ENCODE results near the gene ATG3. TPM values are rescaled to one million over a fixed set of nuclear protein-coding genes. Genes with fewer than 3 reads are reported as not detected.
"Not testable (repeated sequence)": the region's sequence is repeated elsewhere in the genome, so short reads cannot be mapped to it uniquely, and the experiment has no call there.

The ATG3 gene
- total and polyA plus RNA-seq, 4 donors = 44.9 to 82.8 (median 50.4) TPM

DNA sequence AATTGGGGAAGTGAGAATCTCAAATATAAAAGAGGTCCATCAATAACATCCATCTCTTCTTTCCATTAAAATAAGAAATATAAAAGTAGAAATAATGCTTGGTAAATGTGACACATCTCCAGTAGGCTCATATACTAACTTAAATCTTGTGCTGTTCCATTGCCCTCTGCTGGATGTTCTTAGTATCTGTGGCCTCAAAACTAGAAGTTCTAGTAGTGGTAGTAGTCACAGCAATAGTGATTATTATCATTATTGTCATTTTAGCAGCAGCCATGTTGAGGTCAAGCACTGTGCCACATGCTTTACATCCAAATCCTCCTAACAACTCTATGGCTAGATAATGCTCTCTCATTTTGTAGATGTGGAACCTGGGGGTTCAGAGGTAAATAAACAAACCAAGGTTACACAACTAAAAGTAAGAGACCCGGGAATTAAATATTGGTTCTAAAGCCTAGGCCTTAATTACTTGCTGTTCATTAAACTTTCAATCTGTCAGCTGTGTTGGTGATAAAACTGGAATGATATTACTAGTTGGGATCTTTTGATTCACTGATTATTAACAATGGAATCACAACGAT lies 42.2 kb downstream of the ATG3 start:
- intact Hi-C loops (cut with DNase I) = loop anchor here (1.0 to 5.0 kb wide), 3 partner anchors 187 to 226 kb away; partner anchors contain the start of gene CD200 (in 1 of the 2)
- H3K36me3 ChIP-seq (ENCODE audit: control insufficient read depth in 1 of 2, insufficient read depth in 2 of 2, low read length in 1 of 2) = peaks cover 0 to 2% of the 10 kb centered on the region in 2 donors
- no peaks in the 10 kb centered on the region for H3K4me1 ChIP-seq (ENCODE audit: control insufficient read depth in 1 of 2, insufficient read depth in 2 of 2, low read length in 2 of 2)
- DNase-seq = no peak
- peak; percentile 88 for ATAC-seq (ENCODE audit: low FRiP score)
- H3K27ac ChIP-seq (ENCODE audit: low read depth in 1 of 2, low read length in 2 of 2) = no peak overlapping the region
- H3K9me3 ChIP-seq (ENCODE audit: control insufficient read depth, low read length) = no peaks in the 10 kb centered on the region
- 64 to 80% methylated on average over 2 of the region's 2 CpGs for WGBS, 2 donors
- no peaks in the 10 kb centered on the region for H3K27me3 ChIP-seq (ENCODE audit: control insufficient read depth in 1 of 2, insufficient read depth in 2 of 2, low read length in 1 of 2)
- H3K4me3 ChIP-seq (ENCODE audit: low read length in 2 of 2) = no peak overlapping the region

DNA sequence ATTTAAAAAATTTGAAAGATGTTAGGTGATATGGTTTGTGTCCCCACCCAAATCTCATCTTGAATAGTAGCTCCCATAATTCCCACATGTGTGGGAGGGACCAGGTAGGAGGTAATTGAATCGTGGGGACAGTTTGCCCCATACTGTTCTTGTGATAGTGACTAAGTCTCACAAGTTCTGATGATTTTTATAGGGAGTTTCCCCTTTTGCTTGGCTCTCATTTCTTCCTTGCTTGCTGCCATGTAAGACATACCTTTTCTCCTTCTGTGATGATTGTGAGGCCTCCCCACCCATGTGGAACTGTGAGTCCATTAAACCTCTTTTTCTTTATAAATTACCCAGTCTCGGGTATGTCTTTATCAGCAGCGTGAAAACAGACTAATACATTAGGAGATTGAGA lies 42.8 kb downstream of the ATG3 start:
- 60 to 61% methylated on average over 3 of the region's 3 CpGs for WGBS, 2 donors
- not testable (repeated sequence) for H3K4me3 ChIP-seq (ENCODE audit: low read length in 2 of 2); H3K9me3 ChIP-seq (ENCODE audit: control insufficient read depth, low read length); H3K36me3 ChIP-seq (ENCODE audit: control insufficient read depth in 1 of 2, insufficient read depth in 2 of 2, low read length in 1 of 2); H3K27me3 ChIP-seq (ENCODE audit: control insufficient read depth in 1 of 2, insufficient read depth in 2 of 2, low read length in 1 of 2); ATAC-seq (ENCODE audit: low FRiP score); H3K4me1 ChIP-seq (ENCODE audit: control insufficient read depth in 1 of 2, insufficient read depth in 2 of 2, low read length in 2 of 2); DNase-seq; H3K27ac ChIP-seq (ENCODE audit: low read depth in 1 of 2, low read length in 2 of 2)
- intact Hi-C loops (cut with DNase I) = loop anchor here (1.0 to 5.0 kb wide), 3 partner anchors 187 to 226 kb away; partner anchors contain the start of gene CD200 (in 1 of the 2)

DNA sequence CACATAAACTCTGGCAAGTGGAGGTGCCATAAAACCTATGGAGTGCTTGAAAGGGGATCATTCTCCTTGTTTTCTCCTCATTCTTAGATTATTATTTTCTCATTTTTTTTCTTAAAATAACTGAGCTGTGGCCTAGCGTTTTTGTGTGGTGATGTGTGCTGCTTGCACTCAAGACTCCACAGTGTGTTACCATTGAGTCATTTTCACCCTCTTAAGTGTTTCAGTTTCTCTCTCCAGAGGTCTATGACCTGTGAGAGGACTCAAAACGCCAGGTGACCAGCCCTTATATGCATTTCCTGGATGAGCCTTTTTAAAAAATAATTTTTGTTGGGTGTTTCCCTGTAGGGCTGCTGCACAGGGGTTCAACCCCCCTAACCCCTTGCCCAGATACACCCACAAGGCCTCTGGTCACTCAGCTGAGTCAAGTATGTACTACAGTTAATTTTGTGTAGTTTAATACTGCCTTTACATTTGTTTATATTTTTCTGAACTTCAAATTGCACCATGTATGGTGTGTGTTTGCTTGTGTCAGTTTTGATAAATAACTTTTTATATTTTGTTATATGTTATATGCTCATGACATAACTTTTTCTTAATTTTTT lies 47.1 kb downstream of the ATG3 start:
- Histone ChIP-seq H3K9me3 (ENCODE audit: control insufficient read depth, low read length) (no peaks in the 10 kb centered on the region), H3K27ac (ENCODE audit: low read depth in 1 of 2, low read length in 2 of 2) (no peak overlapping the region), H3K4me1 (ENCODE audit: control insufficient read depth in 1 of 2, insufficient read depth in 2 of 2, low read length in 2 of 2) (no peaks in the 10 kb centered on the region), H3K4me3 (ENCODE audit: low read length in 2 of 2) (no peak overlapping the region), H3K36me3 (ENCODE audit: control insufficient read depth in 1 of 2, insufficient read depth in 2 of 2, low read length in 1 of 2) (no peaks in the 10 kb centered on the region), H3K27me3 (ENCODE audit: control insufficient read depth in 1 of 2, insufficient read depth in 2 of 2, low read length in 1 of 2) (no peaks in the 10 kb centered on the region)
- DNase-seq (no peak), ATAC-seq (ENCODE audit: low FRiP score) (no peak)
- WGBS, 2 donors = 51 to 52% methylated on average over 2 of the region's 2 CpGs
- intact Hi-C loops (cut with DNase I) = loop anchor here in 1 of 2 donors (5.0 kb wide), 1 partner anchor 182 kb away; the partner anchor contains the start of gene CD200

DNA sequence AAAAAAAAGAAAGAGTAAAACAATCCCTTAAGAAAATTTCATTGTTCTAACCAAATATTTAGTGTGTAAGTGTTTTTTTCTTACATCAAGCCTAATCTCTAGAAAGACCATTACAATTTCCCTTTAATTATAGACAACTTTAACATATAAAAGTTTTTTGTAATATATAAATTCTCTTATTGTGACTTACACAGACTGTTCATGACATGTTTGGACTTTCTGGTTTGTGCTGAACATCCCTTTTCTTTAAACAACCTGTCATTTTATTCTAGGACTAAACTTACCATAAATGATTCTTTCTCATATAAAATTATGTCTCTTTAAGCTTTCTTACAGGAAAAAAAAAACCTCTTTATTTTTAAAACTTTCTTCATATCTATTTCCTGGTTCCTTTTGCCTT lies 49.4 kb downstream of the ATG3 start:
- H3K4me3 ChIP-seq (ENCODE audit: low read length in 2 of 2) = no peak overlapping the region
- no peaks in the 10 kb centered on the region for H3K9me3 ChIP-seq (ENCODE audit: control insufficient read depth, low read length)
- no peaks in the 10 kb centered on the region for H3K36me3 ChIP-seq (ENCODE audit: control insufficient read depth in 1 of 2, insufficient read depth in 2 of 2, low read length in 1 of 2)
- no peaks in the 10 kb centered on the region for H3K27me3 ChIP-seq (ENCODE audit: control insufficient read depth in 1 of 2, insufficient read depth in 2 of 2, low read length in 1 of 2)
- no peak for DNase-seq
- H3K27ac ChIP-seq (ENCODE audit: low read depth in 1 of 2, low read length in 2 of 2) = no peak overlapping the region
- H3K4me1 ChIP-seq (ENCODE audit: control insufficient read depth in 1 of 2, insufficient read depth in 2 of 2, low read length in 2 of 2) = no peaks in the 10 kb centered on the region
- ATAC-seq (ENCODE audit: low FRiP score) = no peak
- intact Hi-C loops (cut with DNase I) = no loop called here

DNA sequence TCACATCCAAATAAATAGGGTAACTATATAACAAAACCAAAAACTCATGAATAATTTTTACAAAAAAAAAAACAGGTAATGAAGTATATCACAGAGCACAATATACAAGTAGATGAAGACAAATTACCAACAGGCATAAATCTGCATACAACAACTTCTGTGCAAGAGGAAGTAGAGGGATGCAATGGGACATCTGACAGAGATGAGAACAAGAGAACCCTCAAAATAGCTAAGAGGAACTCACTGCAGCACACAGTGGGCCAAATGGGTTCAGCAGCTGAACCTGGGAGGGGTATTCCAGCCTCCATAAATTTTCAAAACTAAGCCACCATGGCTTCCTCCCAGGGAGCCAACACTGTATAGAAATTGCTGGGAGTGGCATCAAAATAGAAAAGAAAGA lies 52.9 kb downstream of the ATG3 start:
- DNase-seq = no peak
- Histone ChIP-seq H3K9me3 (ENCODE audit: control insufficient read depth, low read length) (no peaks in the 10 kb centered on the region), H3K4me1 (ENCODE audit: control insufficient read depth in 1 of 2, insufficient read depth in 2 of 2, low read length in 2 of 2) (no peaks in the 10 kb centered on the region), H3K36me3 (ENCODE audit: control insufficient read depth in 1 of 2, insufficient read depth in 2 of 2, low read length in 1 of 2) (no peaks in the 10 kb centered on the region), H3K4me3 (ENCODE audit: low read length in 2 of 2) (no peak overlapping the region), H3K27me3 (ENCODE audit: control insufficient read depth in 1 of 2, insufficient read depth in 2 of 2, low read length in 1 of 2) (no peaks in the 10 kb centered on the region), H3K27ac (ENCODE audit: low read depth in 1 of 2, low read length in 2 of 2) (peak overlapping the region; percentile 76 to 88)
- intact Hi-C loops (cut with DNase I) = loop anchor here in 1 of 2 donors (2.0 kb wide), 1 partner anchor 40 kb away; no protein-coding TSS in a partner anchor
- ATAC-seq (ENCODE audit: low FRiP score) = no peak

DNA sequence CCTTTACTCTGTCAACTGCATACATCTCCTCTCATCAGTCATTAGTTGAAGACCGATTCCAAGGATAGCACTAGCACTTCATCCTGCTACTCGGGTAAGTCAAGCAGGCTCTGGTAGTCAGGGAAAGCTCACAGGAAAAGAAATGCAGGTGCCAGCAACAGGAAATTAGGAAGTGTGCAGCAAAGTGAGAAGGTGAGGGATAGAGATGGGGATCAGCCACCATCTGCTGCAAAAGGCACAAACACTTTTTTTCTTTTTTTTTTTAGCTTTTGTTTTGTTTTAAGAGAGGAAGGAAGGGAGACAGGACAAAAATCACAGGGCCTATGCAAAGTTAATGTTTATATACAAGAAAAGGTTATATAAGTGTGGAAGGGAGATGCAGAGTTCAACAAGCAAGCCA lies 53.5 kb downstream of the ATG3 start:
- Histone ChIP-seq H3K27me3 (ENCODE audit: control insufficient read depth in 1 of 2, insufficient read depth in 2 of 2, low read length in 1 of 2) (no peaks in the 10 kb centered on the region), H3K27ac (ENCODE audit: low read depth in 1 of 2, low read length in 2 of 2) (no peak overlapping the region), H3K9me3 (ENCODE audit: control insufficient read depth, low read length) (no peaks in the 10 kb centered on the region), H3K4me1 (ENCODE audit: control insufficient read depth in 1 of 2, insufficient read depth in 2 of 2, low read length in 2 of 2) (no peaks in the 10 kb centered on the region), H3K36me3 (ENCODE audit: control insufficient read depth in 1 of 2, insufficient read depth in 2 of 2, low read length in 1 of 2) (no peaks in the 10 kb centered on the region), H3K4me3 (ENCODE audit: low read length in 2 of 2) (no peak overlapping the region)
- ATAC-seq (ENCODE audit: low FRiP score) (no peak), DNase-seq (no peak)
- intact Hi-C loops (cut with DNase I) = loop anchor here in 1 of 2 donors (2.0 kb wide), 1 partner anchor 39 kb away; no protein-coding TSS in a partner anchor
- 85 to 88% methylated on average over 2 of the region's 2 CpGs for WGBS, 2 donors

DNA sequence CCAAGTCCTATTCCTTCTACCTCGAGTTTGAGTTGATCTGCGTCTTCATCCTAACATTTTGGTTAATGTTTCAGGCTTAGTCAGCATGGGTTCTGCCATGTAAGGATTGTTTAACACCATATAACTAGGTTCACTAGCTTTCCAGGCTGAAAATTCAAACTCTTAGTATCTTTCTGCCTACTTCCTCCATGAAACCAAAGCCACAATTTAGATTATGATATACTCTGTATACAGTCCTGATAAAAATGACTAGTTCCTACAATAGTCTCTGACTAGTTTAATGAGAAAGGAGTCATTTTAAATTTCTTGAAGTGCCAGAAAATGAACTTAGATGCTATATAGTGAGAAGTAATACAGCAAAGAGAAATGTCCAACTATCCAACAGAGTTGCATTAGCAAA lies 55.9 kb downstream of the ATG3 start:
- Histone ChIP-seq H3K36me3 (ENCODE audit: control insufficient read depth in 1 of 2, insufficient read depth in 2 of 2, low read length in 1 of 2) (no peaks in the 10 kb centered on the region), H3K27me3 (ENCODE audit: control insufficient read depth in 1 of 2, insufficient read depth in 2 of 2, low read length in 1 of 2) (no peaks in the 10 kb centered on the region), H3K4me1 (ENCODE audit: control insufficient read depth in 1 of 2, insufficient read depth in 2 of 2, low read length in 2 of 2) (no peaks in the 10 kb centered on the region), H3K4me3 (ENCODE audit: low read length in 2 of 2) (no peak overlapping the region), H3K9me3 (ENCODE audit: control insufficient read depth, low read length) (no peaks in the 10 kb centered on the region), H3K27ac (ENCODE audit: low read depth in 1 of 2, low read length in 2 of 2) (no peak overlapping the region)
- ATAC-seq (ENCODE audit: low FRiP score) = no peak
- WGBS, 2 donors = 38% methylated on average over 2 of the region's 2 CpGs
- intact Hi-C loops (cut with DNase I) = no loop called here
- no peak for DNase-seq

DNA sequence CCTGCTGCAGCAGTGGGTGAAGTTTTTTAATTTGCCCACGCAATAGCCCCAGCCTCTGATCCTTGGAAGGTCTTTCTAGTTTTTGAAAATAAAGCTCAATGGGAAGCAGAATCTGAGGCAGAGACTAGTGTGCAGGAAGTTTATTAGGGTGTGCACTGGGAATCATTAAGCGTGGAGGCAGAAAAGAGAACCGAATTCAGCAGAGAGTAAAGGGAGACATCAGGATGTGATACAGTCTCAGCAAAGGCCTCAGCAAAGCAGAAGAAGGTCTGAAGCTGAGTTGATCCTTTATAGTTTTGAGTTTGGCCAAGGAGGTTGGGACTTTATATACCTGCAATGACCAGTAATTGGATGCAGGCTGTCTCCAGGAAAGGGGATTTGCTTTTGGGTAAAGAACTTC lies 57.6 kb downstream of the ATG3 start:
- ATAC-seq (ENCODE audit: low FRiP score) = no peak
- H3K9me3 ChIP-seq (ENCODE audit: control insufficient read depth, low read length) = no peaks in the 10 kb centered on the region
- H3K4me3 ChIP-seq (ENCODE audit: low read length in 2 of 2) = no peak overlapping the region
- no peaks in the 10 kb centered on the region for H3K36me3 ChIP-seq (ENCODE audit: control insufficient read depth in 1 of 2, insufficient read depth in 2 of 2, low read length in 1 of 2)
- 89 to 92% methylated on average over 3 of the region's 3 CpGs for WGBS, 2 donors
- DNase-seq = no peak
- H3K4me1 ChIP-seq (ENCODE audit: control insufficient read depth in 1 of 2, insufficient read depth in 2 of 2, low read length in 2 of 2) = no peaks in the 10 kb centered on the region
- H3K27ac ChIP-seq (ENCODE audit: low read depth in 1 of 2, low read length in 2 of 2) = no peak overlapping the region
- H3K27me3 ChIP-seq (ENCODE audit: control insufficient read depth in 1 of 2, insufficient read depth in 2 of 2, low read length in 1 of 2) = no peaks in the 10 kb centered on the region
- intact Hi-C loops (cut with DNase I) = no loop called here

DNA sequence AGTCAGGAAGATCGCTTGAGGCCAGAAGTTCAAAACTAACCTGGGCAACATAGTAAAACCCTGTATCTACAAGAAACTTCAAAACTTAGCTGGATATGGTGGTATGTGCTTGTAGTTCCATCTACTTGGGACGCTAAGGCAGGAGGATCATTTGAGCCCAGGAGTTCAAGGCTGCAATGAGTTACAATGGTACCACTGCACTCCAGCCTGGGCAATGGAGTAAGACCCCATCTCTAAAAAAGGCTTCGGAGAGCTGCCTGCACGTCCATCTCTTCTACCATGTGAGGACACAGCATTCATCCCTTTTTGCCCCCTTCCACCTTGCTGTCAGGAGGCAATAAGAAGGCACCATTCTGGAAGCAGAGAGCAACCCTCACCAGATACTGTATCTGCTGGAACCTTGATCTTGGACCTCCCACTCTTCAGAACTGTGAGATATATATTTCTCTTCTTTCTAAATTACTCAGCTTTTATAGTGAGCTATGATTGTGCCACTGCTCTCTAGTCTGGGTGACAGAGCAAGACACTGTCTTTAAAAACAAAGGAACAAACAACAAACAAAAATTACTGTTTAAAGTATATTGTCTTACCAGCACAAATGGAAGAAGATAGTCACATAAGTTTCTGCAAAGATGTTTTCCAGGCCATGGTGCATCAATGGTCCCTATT lies 58.3 kb downstream of the ATG3 start:
- DNase-seq (no peak), ATAC-seq (ENCODE audit: low FRiP score) (no peak)
- Histone ChIP-seq H3K27ac (ENCODE audit: low read depth in 1 of 2, low read length in 2 of 2) (no peak overlapping the region), H3K27me3 (ENCODE audit: control insufficient read depth in 1 of 2, insufficient read depth in 2 of 2, low read length in 1 of 2) (no peaks in the 10 kb centered on the region), H3K4me1 (ENCODE audit: control insufficient read depth in 1 of 2, insufficient read depth in 2 of 2, low read length in 2 of 2) (no peaks in the 10 kb centered on the region), H3K36me3 (ENCODE audit: control insufficient read depth in 1 of 2, insufficient read depth in 2 of 2, low read length in 1 of 2) (no peaks in the 10 kb centered on the region), H3K4me3 (ENCODE audit: low read length in 2 of 2) (no peak overlapping the region), H3K9me3 (ENCODE audit: control insufficient read depth, low read length) (no peaks in the 10 kb centered on the region)
- 94 to 97% methylated on average over 4 of the region's 4 CpGs for WGBS, 2 donors
- intact Hi-C loops (cut with DNase I) = no loop called here

All from aorta (tissue), 5 donors.